ENCODE data around the gene COX19. TPM values are rescaled to one million over a fixed set of nuclear protein-coding genes. Genes with fewer than 3 reads are reported as not detected.

COX19 gene
- total RNA-seq, 1 donor from 2014 or later, result 5.4 TPM

DNA sequence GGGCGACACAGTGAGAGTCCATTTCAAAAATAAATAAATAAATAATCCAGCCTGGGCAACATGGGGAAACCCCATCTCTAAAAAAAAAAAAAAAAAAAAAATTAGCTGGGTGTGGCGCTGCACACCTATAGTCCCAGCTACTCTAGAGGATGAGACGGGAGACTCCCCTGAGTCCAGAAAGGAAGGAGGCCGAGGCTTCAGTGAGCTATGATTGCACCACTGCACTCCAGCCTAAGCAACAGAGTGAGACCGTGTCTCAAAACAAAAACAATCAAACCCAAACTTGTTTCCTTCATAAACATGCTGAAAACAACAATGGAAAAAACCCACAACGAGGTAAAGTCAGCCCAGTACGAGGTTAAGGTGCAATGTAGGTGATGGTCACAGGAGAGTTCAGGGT is 1.2 kb downstream of the COX19 start:
- peak overlapping the region; percentile 99 for H3K4me3 ChIP-seq (ENCODE audit: low read depth, low read length)
- TF ChIP-seq, protein P1, sequence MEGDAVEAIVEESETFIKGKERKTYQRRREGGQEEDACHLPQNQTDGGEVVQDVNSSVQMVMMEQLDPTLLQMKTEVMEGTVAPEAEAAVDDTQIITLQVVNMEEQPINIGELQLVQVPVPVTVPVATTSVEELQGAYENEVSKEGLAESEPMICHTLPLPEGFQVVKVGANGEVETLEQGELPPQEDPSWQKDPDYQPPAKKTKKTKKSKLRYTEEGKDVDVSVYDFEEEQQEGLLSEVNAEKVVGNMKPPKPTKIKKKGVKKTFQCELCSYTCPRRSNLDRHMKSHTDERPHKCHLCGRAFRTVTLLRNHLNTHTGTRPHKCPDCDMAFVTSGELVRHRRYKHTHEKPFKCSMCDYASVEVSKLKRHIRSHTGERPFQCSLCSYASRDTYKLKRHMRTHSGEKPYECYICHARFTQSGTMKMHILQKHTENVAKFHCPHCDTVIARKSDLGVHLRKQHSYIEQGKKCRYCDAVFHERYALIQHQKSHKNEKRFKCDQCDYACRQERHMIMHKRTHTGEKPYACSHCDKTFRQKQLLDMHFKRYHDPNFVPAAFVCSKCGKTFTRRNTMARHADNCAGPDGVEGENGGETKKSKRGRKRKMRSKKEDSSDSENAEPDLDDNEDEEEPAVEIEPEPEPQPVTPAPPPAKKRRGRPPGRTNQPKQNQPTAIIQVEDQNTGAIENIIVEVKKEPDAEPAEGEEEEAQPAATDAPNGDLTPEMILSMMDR (conservative IDR thresholded peaks at IDR 0.05; ENCODE audit: low read depth, low read length), result no peak
- DNase-seq (ENCODE audit: low read depth), result no peak

DNA sequence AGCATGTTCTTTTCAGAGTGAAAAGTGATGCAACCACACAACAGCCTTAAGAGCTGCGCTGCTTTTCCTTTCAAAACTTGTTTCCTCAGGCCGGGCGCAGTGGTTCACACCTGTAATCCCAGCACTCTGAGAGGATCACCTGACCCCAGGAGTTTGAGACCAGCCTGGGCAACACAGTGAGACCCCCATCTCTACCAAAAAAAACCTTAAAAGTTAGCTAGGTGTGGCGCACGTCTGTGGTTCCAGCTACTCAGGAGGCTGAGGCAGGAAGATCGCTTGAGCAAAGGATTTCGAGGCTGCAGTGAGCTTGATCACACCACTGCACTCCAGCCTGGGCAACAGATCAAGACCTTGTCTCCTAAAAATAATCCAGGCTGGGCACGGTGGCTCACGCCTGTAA is 2.0 kb downstream of the COX19 start:
- TF ChIP-seq, protein P1 (conservative IDR thresholded peaks at IDR 0.05; ENCODE audit: low read depth, low read length), result no peak
- no peak for DNase-seq (ENCODE audit: low read depth)
- no peak overlapping the region for H3K4me3 ChIP-seq (ENCODE audit: low read depth, low read length)

DNA sequence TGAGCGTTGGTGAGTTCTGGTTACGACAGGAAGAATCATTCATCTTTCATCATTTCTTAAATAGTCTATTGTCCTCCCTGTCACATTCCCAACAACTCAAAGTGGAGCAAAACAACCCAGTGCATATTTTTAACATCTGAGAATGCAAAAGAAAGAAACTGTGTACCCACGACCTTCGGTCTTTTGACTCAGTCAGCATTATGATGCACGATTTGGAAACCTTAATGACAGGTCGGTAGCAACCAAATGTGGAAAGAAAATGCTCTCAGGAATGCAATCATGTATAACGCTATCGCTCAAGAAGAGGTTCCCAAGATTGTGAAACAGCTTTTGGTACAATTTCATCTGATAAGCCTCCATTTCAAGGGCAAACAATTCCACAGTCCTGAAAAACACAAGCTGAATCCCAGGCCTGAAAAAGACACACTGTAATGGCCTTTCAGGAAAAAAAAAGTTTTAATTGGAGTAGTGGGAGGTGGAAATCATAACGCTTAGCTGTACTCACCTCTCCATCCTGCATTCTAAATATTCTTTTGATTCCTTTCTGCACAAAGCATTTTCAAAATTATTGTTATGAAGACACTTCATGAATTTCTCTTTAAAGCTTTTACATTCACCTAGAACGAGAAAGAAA is 2.6 kb downstream of the COX19 start:
- no peak overlapping the region for H3K4me3 ChIP-seq (ENCODE audit: low read depth, low read length)
- TF ChIP-seq, protein P1 (conservative IDR thresholded peaks at IDR 0.05; ENCODE audit: low read depth, low read length), result no peak
- DNase-seq (ENCODE audit: low read depth), result no peak

DNA sequence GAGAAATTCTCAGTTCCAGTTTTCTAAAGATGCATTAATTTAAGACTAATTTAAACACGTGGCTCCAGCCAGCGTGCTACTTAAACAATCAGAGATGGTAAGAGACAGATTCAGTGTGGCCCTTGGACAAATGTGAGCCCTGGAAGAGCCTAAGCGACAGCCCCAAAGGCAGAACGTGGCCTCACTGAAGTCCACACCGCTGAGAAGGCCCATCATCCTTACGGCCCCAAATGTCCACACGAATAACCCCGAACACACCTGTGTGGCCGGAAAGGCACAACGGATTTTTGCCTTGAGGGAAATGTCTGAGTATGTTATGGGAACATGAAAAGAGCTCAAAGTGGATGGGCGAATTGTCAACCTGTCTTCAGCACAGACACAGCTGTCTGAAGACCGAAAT is 3.2 kb downstream of the COX19 start:
- DNase-seq (ENCODE audit: low read depth), result no peak
- TF ChIP-seq, protein P1 (conservative IDR thresholded peaks at IDR 0.05; ENCODE audit: low read depth, low read length), result no peak
- no peak overlapping the region for H3K4me3 ChIP-seq (ENCODE audit: low read depth, low read length)

DNA sequence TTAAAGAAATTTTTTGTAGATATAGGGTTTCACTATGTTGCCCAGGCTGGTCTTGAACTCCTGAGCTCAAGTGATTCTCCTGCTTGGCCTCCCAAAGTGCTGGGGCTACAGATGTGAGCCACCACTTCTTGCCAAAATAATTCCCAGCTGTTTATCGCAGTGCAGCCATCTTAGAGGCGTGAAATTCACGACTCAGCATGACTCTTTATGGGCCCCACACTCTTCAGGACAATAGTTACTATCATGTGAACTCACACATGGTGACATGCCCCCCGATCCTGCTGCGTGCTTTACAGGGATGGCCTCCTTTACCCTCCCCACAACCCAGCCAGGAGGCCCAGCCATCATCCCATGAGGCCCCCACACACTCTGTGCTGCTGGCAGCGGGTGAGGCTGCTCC is 4.6 kb downstream of the COX19 start:
- no peak for DNase-seq (ENCODE audit: low read depth)
- TF ChIP-seq, protein P1 (conservative IDR thresholded peaks at IDR 0.05; ENCODE audit: low read depth, low read length), result no peak
- no peak overlapping the region for H3K4me3 ChIP-seq (ENCODE audit: low read depth, low read length)

DNA sequence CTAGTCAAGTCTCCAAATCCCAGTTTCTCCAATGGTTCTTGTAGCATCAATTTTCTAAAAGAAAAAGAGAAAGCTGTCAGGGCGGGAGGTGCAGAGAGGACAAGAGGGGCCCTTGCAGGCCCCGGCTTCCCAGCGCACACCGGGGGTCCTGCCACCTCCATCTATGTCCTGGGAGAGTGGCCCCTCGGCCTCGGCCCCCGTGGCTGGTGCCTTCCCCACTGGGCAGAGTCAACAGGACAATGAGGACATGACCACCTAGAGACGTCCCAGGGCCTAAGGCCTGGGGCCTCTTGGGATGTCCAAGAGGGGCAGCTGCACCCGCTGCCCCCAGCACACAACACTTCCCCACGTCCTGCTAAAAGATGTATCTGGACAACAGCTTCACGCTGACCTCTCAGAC is 5.9 kb downstream of the COX19 start:
- H3K4me3 ChIP-seq (ENCODE audit: low read depth, low read length), result no peak overlapping the region
- DNase-seq (ENCODE audit: low read depth), result no peak
- TF ChIP-seq, protein P1 (conservative IDR thresholded peaks at IDR 0.05; ENCODE audit: low read depth, low read length), result no peak
